ENCODE measurements around the gene NEUROD1. TPM values are rescaled to one million over a fixed set of nuclear protein-coding genes. Genes with fewer than 3 reads are reported as not detected.

NEUROD1 gene
- total RNA-seq, 2 donors from 2014 or later: 2.6 TPM

DNA sequence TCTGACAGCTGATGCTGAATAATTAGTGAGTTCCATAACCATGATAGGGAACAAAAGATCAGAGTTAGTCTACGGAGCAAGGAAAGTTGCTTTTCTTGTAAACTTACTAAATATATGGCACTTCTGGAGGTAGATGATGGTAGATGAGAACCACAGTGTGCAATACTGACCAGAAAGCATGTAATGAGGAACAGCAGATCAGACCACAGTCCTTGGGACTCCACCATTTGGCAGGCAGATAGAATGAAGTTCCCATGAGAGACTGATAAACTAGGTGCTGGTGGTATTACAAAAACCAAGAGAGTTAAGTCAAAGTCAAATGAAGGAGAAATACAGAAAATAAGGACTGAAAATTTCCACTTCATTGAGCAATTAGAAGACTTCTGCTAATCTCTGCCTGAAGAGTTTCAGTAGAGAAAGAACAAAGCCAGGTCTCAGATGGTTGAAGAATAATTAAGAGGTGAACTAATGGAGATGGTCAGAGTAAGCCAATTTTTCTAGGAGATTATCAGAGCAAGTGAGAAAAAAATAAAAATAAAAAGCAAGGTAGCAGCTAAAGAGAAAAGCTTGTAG, 33.8 kb downstream of the NEUROD1 start:
- no peaks in the 10 kb centered on the region for H3K27me3 ChIP-seq
- ATAC-seq (no peak), DNase-seq (no peak)
- intact Hi-C loops (cut with DNase I): no loop called here
- H3K9me3 ChIP-seq: no peaks in the 10 kb centered on the region
- H3K27ac ChIP-seq: no peak overlapping the region
- no peaks in the 10 kb centered on the region for H3K36me3 ChIP-seq (replicated peaks in 1 of 2; ENCODE audit: insufficient read depth in 1 of 2, low read depth in 2 of 2)
- WGBS, 2 donors: 69 to 77% methylated on average over 1 of the region's 1 CpG
- TF ChIP-seq, protein P1, sequence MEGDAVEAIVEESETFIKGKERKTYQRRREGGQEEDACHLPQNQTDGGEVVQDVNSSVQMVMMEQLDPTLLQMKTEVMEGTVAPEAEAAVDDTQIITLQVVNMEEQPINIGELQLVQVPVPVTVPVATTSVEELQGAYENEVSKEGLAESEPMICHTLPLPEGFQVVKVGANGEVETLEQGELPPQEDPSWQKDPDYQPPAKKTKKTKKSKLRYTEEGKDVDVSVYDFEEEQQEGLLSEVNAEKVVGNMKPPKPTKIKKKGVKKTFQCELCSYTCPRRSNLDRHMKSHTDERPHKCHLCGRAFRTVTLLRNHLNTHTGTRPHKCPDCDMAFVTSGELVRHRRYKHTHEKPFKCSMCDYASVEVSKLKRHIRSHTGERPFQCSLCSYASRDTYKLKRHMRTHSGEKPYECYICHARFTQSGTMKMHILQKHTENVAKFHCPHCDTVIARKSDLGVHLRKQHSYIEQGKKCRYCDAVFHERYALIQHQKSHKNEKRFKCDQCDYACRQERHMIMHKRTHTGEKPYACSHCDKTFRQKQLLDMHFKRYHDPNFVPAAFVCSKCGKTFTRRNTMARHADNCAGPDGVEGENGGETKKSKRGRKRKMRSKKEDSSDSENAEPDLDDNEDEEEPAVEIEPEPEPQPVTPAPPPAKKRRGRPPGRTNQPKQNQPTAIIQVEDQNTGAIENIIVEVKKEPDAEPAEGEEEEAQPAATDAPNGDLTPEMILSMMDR (IDR thresholded peaks at IDR 0.05): no peak
- TF ChIP-seq POLR2A (IDR thresholded peaks at IDR 0.05): no peak
- H3K4me3 ChIP-seq: no peak overlapping the region
- no peaks in the 10 kb centered on the region for H3K4me1 ChIP-seq

DNA sequence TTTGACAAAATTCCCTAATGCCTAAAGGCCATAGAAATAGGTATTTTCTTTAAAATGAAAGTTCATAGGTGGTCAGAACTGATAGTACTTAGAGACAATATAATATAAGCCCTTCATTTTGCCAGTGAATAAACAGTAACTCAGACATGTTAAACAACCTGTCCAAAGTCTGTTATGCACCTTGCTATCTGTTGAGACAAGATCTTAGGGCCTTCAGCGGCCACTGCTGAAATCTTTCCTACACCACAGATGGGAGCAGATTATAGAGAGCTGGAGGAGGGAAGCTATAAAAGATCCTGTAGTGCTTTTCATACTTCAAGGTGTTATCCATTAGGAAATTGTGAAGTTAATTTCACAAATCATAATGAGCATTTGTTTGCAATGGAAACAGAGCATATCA, 37.2 kb downstream of the NEUROD1 start:
- TF ChIP-seq, protein P1 (IDR thresholded peaks at IDR 0.05): no peak
- no peak for TF ChIP-seq POLR2A (IDR thresholded peaks at IDR 0.05)
- H3K27ac ChIP-seq: no peak overlapping the region
- H3K27me3 ChIP-seq: no peaks in the 10 kb centered on the region
- ATAC-seq (no peak), DNase-seq (no peak)
- no peaks in the 10 kb centered on the region for H3K9me3 ChIP-seq
- intact Hi-C loops (cut with DNase I): no loop called here
- WGBS, 2 donors: 84 to 94% methylated on average over 1 of the region's 1 CpG
- no peaks in the 10 kb centered on the region for H3K36me3 ChIP-seq (replicated peaks in 1 of 2; ENCODE audit: insufficient read depth in 1 of 2, low read depth in 2 of 2)
- H3K4me1 ChIP-seq: peaks cover 9% of the 10 kb centered on the region
- no peak overlapping the region for H3K4me3 ChIP-seq

DNA sequence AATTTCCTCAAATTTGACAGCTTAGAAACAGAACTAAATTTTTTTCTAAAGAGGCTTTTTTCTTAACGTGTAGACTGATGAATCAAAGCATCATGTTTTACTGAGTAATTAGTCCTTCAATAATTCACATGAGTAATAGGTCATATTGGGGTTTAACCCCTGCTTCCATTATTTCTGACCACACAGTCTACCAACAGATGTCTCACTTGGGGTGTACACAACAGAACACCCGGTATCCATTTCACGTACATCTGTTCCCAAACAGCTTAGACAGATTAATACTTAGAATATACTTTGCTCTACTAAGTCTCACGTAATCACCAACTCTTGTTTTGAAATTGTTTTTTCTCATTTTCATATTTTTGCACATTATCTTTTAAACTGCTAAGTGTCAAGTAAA, 38.2 kb downstream of the NEUROD1 start:
- intact Hi-C loops (cut with DNase I): no loop called here
- no peak for TF ChIP-seq POLR2A (IDR thresholded peaks at IDR 0.05)
- TF ChIP-seq, protein P1 (IDR thresholded peaks at IDR 0.05): no peak
- H3K36me3 ChIP-seq (replicated peaks in 1 of 2; ENCODE audit: insufficient read depth in 1 of 2, low read depth in 2 of 2): no peaks in the 10 kb centered on the region
- no peak overlapping the region for H3K4me3 ChIP-seq
- H3K4me1 ChIP-seq: peaks cover 9% of the 10 kb centered on the region
- WGBS, 2 donors: 76 to 83% methylated on average over 4 of the region's 4 CpGs
- H3K27ac ChIP-seq: no peak overlapping the region
- H3K9me3 ChIP-seq: no peaks in the 10 kb centered on the region
- DNase-seq (no peak), ATAC-seq (no peak)
- no peaks in the 10 kb centered on the region for H3K27me3 ChIP-seq

DNA sequence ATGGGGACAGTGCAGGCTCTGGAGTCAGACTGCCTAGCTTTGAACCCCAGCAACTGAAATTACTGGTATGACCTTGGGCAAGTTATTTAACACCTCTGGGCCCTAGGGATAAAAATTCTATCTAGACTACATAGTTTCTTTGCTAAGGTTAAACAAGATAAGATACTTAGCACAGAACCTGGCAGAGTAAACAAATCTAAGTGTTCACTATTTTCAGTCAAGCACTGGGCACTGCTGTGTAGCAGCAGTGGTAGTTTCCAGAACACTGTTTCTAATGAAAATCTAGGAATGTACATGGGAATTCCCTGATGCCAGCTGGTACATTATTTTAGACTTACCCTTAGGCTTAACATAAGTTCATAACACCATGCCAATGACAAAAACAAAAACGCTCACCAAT, 40.6 kb downstream of the NEUROD1 start:
- H3K27ac ChIP-seq: no peak overlapping the region
- H3K9me3 ChIP-seq: no peaks in the 10 kb centered on the region
- ATAC-seq (no peak), DNase-seq (no peak)
- H3K27me3 ChIP-seq: no peaks in the 10 kb centered on the region
- peaks cover 9% of the 10 kb centered on the region for H3K4me1 ChIP-seq
- 0 to 21% methylated on average over 1 of the region's 1 CpG for WGBS, 2 donors
- H3K36me3 ChIP-seq (replicated peaks in 1 of 2; ENCODE audit: insufficient read depth in 1 of 2, low read depth in 2 of 2): no peaks in the 10 kb centered on the region
- no peak overlapping the region for H3K4me3 ChIP-seq
- intact Hi-C loops (cut with DNase I): no loop called here
- TF ChIP-seq POLR2A (IDR thresholded peaks at IDR 0.05): no peak

DNA sequence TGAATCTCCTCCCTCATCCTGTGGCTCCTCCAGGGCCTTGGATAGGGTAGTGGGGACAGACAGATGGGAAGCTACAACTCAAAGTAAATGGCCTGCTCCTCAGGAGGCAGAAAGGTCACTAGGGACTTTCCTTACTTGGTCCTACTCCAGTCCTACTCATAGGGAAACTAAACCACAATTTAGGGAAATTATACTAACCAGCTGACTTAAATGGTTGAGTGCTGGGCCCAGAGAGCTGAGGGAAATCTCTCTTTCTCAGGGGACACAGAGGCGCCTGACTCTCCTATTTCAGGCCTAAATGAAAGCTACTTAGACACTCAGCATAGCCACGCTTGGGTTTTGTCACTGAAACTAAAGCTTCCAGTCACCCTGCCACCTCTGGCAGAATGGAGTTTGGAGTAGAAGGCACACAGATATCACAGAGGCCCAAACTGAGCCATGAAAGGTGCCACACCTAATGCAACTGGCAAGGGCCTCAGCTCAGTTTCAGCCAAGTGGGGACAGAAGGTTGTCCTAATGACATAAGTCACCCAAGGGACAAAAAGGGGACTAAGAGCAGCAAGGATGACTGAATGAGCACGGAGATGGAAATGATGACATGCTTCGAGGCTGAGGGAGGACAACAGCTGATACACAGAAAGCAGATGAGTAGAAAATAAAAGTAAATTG, 47.5 kb downstream of the NEUROD1 start:
- no peak for TF ChIP-seq POLR2A (IDR thresholded peaks at IDR 0.05)
- TF ChIP-seq, protein P1 (IDR thresholded peaks at IDR 0.05): no peak
- Histone ChIP-seq H3K27ac (no peak overlapping the region), H3K4me1 (no peaks in the 10 kb centered on the region), H3K27me3 (no peaks in the 10 kb centered on the region), H3K9me3 (no peaks in the 10 kb centered on the region), H3K4me3 (no peak overlapping the region), H3K36me3 (replicated peaks in 1 of 2; ENCODE audit: insufficient read depth in 1 of 2, low read depth in 2 of 2) (no peaks in the 10 kb centered on the region)
- no peak for DNase-seq
- intact Hi-C loops (cut with DNase I): no loop called here
- no peak for ATAC-seq
- 86 to 90% methylated on average over 4 of the region's 4 CpGs for WGBS, 2 donors
